IMR-90 (cell line): ENCODE data around the gene SSU72. TPM values are rescaled to one million over a fixed set of nuclear protein-coding genes. Genes with fewer than 3 reads are reported as not detected.

Experiments
- ATAC-seq: fragments of 200-7000 bp; cut with Tn5 transposase; 2 replicates; pipeline ENCODE4 v1.9.1; 2020; ENCODE audit warnings: low read depth, mild to moderate bottlenecking, moderate library complexity
- BruUV-seq: library from RNA; stranded (reverse); fragments of 400-500 nt; replicated peaks from 2 replicates; lab custom pipeline; 2021; lab: Mats Ljungman, UMichigan
- CTCF ChIA-PET: fragments of 300-600 bp; formaldehyde crosslinking; extraction: SDS; loops from one replicate; lab custom pipeline; 2021; ENCODE audit warnings: antibody characterized with exemption; lab: Yijun Ruan, JAX
- POLR2A ChIA-PET: fragments of 300-600 bp; sonication (Branson Sonifier 250); formaldehyde crosslinking; loops from one replicate; lab custom pipeline; 2022; ENCODE audit warnings: antibody characterized with exemption; ENCODE audit not compliant: unreplicated experiment; lab: Charles Lee
- DNase-seq: peaks from one replicate; pipeline ENCODE4 v3.0.0; 2013
- H2AFZ ChIP-seq: replicated peaks from 2 replicates; pipeline ENCODE3; 2013; ENCODE audit warnings: low read length, mild to moderate bottlenecking; ENCODE audit not compliant: poor library complexity
- H2AK5ac ChIP-seq: 2 replicates; pipeline ENCODE4 v1.6.1; 2013; ENCODE audit warnings: low read depth, low read length, inconsistent platforms
- H2AK9ac ChIP-seq: replicated peaks from 2 replicates; pipeline ENCODE3; 2013; ENCODE audit warnings: mild to moderate bottlenecking, low read depth, low read length, moderate library complexity; ENCODE audit not compliant: poor library complexity
- H2BK120ac ChIP-seq: 2 replicates; pipeline ENCODE4 v1.6.1; 2013; ENCODE audit warnings: low read depth, low read length, inconsistent platforms
- H2BK15ac ChIP-seq: 3 replicates; pipeline ENCODE4 v1.6.1; 2013; ENCODE audit warnings: low read depth, low read length, inconsistent platforms
- H2BK20ac ChIP-seq: 2 replicates; pipeline ENCODE4 v1.6.1; 2013; ENCODE audit warnings: low read depth, mild to moderate bottlenecking, inconsistent platforms, low read length, moderate library complexity
- H2BK5ac ChIP-seq: 2 replicates; pipeline ENCODE4 v1.6.1; 2013; ENCODE audit warnings: mild to moderate bottlenecking, low read depth, low read length, inconsistent platforms; ENCODE audit not compliant: poor library complexity, severe bottlenecking
- H3K14ac ChIP-seq: replicated peaks from 2 replicates; pipeline ENCODE4 v1.6.1; 2013; ENCODE audit warnings: low read depth, low read length, inconsistent platforms
- H3K18ac ChIP-seq: 2 replicates; pipeline ENCODE4 v1.6.1; 2013; ENCODE audit warnings: low read depth, low read length, control low read depth
- H3K23ac ChIP-seq: 2 replicates; pipeline ENCODE4 v1.6.1; 2013; ENCODE audit warnings: low read depth, low read length, inconsistent platforms
- H3K27ac ChIP-seq: 2 replicates; pipeline ENCODE4 v1.5.1; 2013; ENCODE audit warnings: mild to moderate bottlenecking, control low read depth, low read length; ENCODE audit not compliant: insufficient read depth
- H3K27me3 ChIP-seq: 2 replicates; pipeline ENCODE4 v1.6.1; 2013; ENCODE audit warnings: low read length; ENCODE audit not compliant: control insufficient read depth, insufficient read depth
- H3K36me3 ChIP-seq: 2 replicates; pipeline ENCODE4 v1.6.1; 2013; ENCODE audit warnings: low read length, mixed read lengths; ENCODE audit not compliant: control insufficient read depth, insufficient read depth
- H3K4ac ChIP-seq: 2 replicates; pipeline ENCODE4 v1.6.1; 2013; ENCODE audit warnings: low read depth, low read length, inconsistent platforms
- H3K4me1 ChIP-seq: 2 replicates; pipeline ENCODE4 v1.6.1; 2013; ENCODE audit warnings: low read length, mixed read lengths; ENCODE audit not compliant: control insufficient read depth, insufficient read depth
- H3K4me2 ChIP-seq: 2 replicates; pipeline ENCODE4 v1.6.1; 2013; ENCODE audit warnings: low read depth, mild to moderate bottlenecking, control low read depth, low read length, moderate library complexity
- H3K4me3 ChIP-seq: 2 replicates; pipeline ENCODE4 v1.5.1; 2013; ENCODE audit warnings: low read depth, mild to moderate bottlenecking, control low read depth, low read length, moderate library complexity; ENCODE audit not compliant: insufficient read depth
- H3K56ac ChIP-seq: 2 replicates; pipeline ENCODE4 v1.6.1; 2013; ENCODE audit warnings: low read length, inconsistent platforms; ENCODE audit not compliant: insufficient read depth; ENCODE audit errors: extremely low read depth
- H3K79me1 ChIP-seq, 2 experiments: 2 replicates each; pipeline ENCODE4 v1.6.1; 2013; ENCODE audit warnings: low read length in 2 of 2, inconsistent platforms in 1 of 2, low read depth in 1 of 2
- H3K9ac ChIP-seq: 2 replicates; pipeline ENCODE4 v1.6.1; 2013; ENCODE audit warnings: low read depth, low read length, control low read depth
- H3K9me1 ChIP-seq: 2 replicates; pipeline ENCODE4 v1.6.1; 2013; ENCODE audit warnings: low read length, inconsistent platforms; ENCODE audit not compliant: insufficient read depth
- H3K9me3 ChIP-seq: 2 replicates; pipeline ENCODE4 v1.6.1; 2013; ENCODE audit warnings: low read length; ENCODE audit not compliant: control insufficient read depth, insufficient read depth
- H4K20me1 ChIP-seq: 2 replicates; pipeline ENCODE4 v1.6.1; 2013; ENCODE audit warnings: low read length, inconsistent platforms; ENCODE audit not compliant: insufficient read depth
- H4K5ac ChIP-seq: 2 replicates; pipeline ENCODE4 v1.6.1; 2013; ENCODE audit warnings: mild to moderate bottlenecking, low read depth, low read length, control low read depth
- H4K8ac ChIP-seq, 2 experiments: 2 replicates each; pipeline ENCODE4 v1.6.1; 2013; ENCODE audit warnings: low read depth in 2 of 2, low read length in 2 of 2, control low read depth in 1 of 2, inconsistent platforms in 1 of 2
- H4K91ac ChIP-seq: 2 replicates; pipeline ENCODE4 v1.6.1; 2013; ENCODE audit warnings: low read depth, low read length, inconsistent platforms; ENCODE audit not compliant: insufficient read depth
- FOS ChIP-seq: fragments of 150-350 bp; IDR thresholded peaks from 2 replicates; pipeline ENCODE4 v1.6.1; 2016; ENCODE audit warnings: low read depth, low read length
- MAFK ChIP-seq: IDR thresholded peaks from 2 replicates; pipeline ENCODE4 v1.6.1; 2012; ENCODE audit warnings: low read depth, low read length, improper control_type of control experiment
- POLR2A ChIP-seq: IDR thresholded peaks from 2 replicates; pipeline ENCODE4 v1.6.1; 2012; ENCODE audit warnings: mild to moderate bottlenecking, low read depth, low read length
- RAD21 ChIP-seq: IDR thresholded peaks from 2 replicates; pipeline ENCODE4 v1.6.1; 2012; ENCODE audit warnings: low read length, improper control_type of control experiment
- RFX5 ChIP-seq: IDR thresholded peaks from 2 replicates; pipeline ENCODE4 v1.8.0; 2012; ENCODE audit warnings: low read depth, mild to moderate bottlenecking, low read length, moderate library complexity
- WGBS, 2 experiments: methylation state at CpG; one replicate each; pipeline versions ENCODE4 v1.1.5 to v1.1.7; 2013; ENCODE audit warnings: missing lambda C conversion rate in 2 of 2; ENCODE audit not compliant: insufficient read length in 1 of 2; ENCODE audit errors: extremely low coverage in 2 of 2; 5-methylcytosine and 5-hydroxymethylcytosine counted together
- dilution Hi-C: fragments of 300-500 bp; cut with HindIII; formaldehyde crosslinking; loops from one replicate; pipeline ENCODE4 v1.14.3; 2018; ENCODE audit warnings: low sequenced_read_pairs; ENCODE audit not compliant: unreplicated experiment
- in situ Hi-C: fragments of 300-500 bp; cut with MboI; formaldehyde crosslinking; loops from 3 replicates; pipeline ENCODE4 v1.14.3; 2019; ENCODE audit warnings: low sequenced_read_pairs, inconsistent platforms, mixed read lengths
- intact Hi-C: fragments of 100-400 bp; cut with micrococcal nuclease; formaldehyde crosslinking; loops from 2 replicates; pipeline ENCODE4 v1.10.0; 2022
- polyA plus RNA-seq, 3 experiments: library from polyadenylated mRNA; depleted of rRNA; stranded (reverse); fragments of >200 nt; gene quantifications; 2 replicates each; pipeline ENCODE4 v1.2.3, GENCODE V29; 2012; ENCODE audit warnings: low replicate concordance in 1 of 3
- total RNA-seq: library from RNA; depleted of rRNA; stranded (reverse); fragments of >200 nt; gene quantifications from 2 replicates; pipeline ENCODE4 v1.2.3, GENCODE V29; 2012
- TF ChIP-seq, protein P1 (sequence below): fragments of 150-350 bp; IDR thresholded peaks from 2 replicates; pipeline ENCODE4 v1.6.1; 2016; ENCODE audit warnings: low read depth, mild to moderate bottlenecking, low read length, moderate library complexity, borderline replicate concordance

Gene SSU72
- total and polyA plus RNA-seq, 2 of the 4 experiments (the other 2 are of a cell fraction) = 33.7 to 88.4 TPM

GRCh38 chr1:1615256-1616044 is 40.8 kb upstream of the SSU72 start, which contains the start of gene MIB2 (continued):
- TF ChIP-seq, protein P1, sequence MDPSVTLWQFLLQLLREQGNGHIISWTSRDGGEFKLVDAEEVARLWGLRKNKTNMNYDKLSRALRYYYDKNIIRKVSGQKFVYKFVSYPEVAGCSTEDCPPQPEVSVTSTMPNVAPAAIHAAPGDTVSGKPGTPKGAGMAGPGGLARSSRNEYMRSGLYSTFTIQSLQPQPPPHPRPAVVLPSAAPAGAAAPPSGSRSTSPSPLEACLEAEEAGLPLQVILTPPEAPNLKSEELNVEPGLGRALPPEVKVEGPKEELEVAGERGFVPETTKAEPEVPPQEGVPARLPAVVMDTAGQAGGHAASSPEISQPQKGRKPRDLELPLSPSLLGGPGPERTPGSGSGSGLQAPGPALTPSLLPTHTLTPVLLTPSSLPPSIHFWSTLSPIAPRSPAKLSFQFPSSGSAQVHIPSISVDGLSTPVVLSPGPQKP = 0 out of 2 replicates have a peak, but pooled peaks have one; percentile 64
- TF ChIP-seq FOS (no peak), POLR2A (peak; percentile 97), MAFK (no peak)

GRCh38 chr1:1614954-1615255 is 40.2 kb upstream of the SSU72 start:
- H2AFZ ChIP-seq = peak overlapping the region; percentile 90
- dilution Hi-C loops = no loop called here
- H2AK9ac ChIP-seq = peak overlapping the region; percentile 88
- peaks cover 7% of the 10 kb centered on the region for H3K4me1 ChIP-seq
- no peaks in the 10 kb centered on the region for H3K9me3 ChIP-seq
- no peak overlapping the region for H4K91ac ChIP-seq
- no peak overlapping the region for H3K18ac ChIP-seq
- H4K8ac ChIP-seq = no peak overlapping the region; a peak in 1 of 4 replicates
- no peak overlapping the region for H2BK20ac ChIP-seq
- peak overlapping the region; percentile 33; the same call in 1 of the 2 replicates for H3K27ac ChIP-seq
- in situ Hi-C loops = no loop called here
- 0% methylated on average over 14 of the region's 23 CpGs; no CpG with 5 or more reads in 1 of the 2 experiments for WGBS, 2 experiments
- POLR2A ChIA-PET = interaction anchor here (0.6 kb wide), 1 partner anchor 26 kb away, joined by 3 read pairs; no protein-coding TSS in a partner anchor
- H3K4me2 ChIP-seq = peak overlapping the region; percentile 79
- DNase-seq (no peak), ATAC-seq (no peak)
- H4K20me1 ChIP-seq = peaks cover 36% of the 10 kb centered on the region
- peak overlapping the region; percentile 71 for H3K4me3 ChIP-seq
- H3K56ac ChIP-seq = no peak overlapping the region
- H3K36me3 ChIP-seq = peaks cover 10% of the 10 kb centered on the region; the same call in 1 of the 2 replicates
- H2BK15ac ChIP-seq = no peak overlapping the region
- BruUV-seq = no TSS peak
- H3K9me1 ChIP-seq = peaks cover 11% of the 10 kb centered on the region; the same call in 1 of the 2 replicates
- no peak overlapping the region for H4K5ac ChIP-seq
- intact Hi-C loops = loop anchor here (2.0 kb wide), 1 partner anchor 44 kb away; the partner anchor contains the start of gene CDK11B
- H3K23ac ChIP-seq = no peak overlapping the region
- no peaks in the 10 kb centered on the region for H3K27me3 ChIP-seq
- no peak overlapping the region for H3K4ac ChIP-seq
- CTCF ChIA-PET = no interaction called here
- no peak overlapping the region for H2BK5ac ChIP-seq
- peaks cover 19 to 48% of the 10 kb centered on the region in 2 experiments; a peak in 3 of 4 replicates for H3K79me1 ChIP-seq
- H2BK120ac ChIP-seq = no peak overlapping the region
- 0 out of 2 replicates have a peak overlapping the region, but pooled peaks have one; percentile 20 for H2AK5ac ChIP-seq
- H3K14ac ChIP-seq = 0 out of 2 replicates have a peak overlapping the region, but pooled peaks have one; percentile 8
- no peak for TF ChIP-seq FOS
- no peak for TF ChIP-seq POLR2A
- no peak for TF ChIP-seq RAD21
- no peak for TF ChIP-seq RFX5
- peak overlapping the region; percentile 54 for H3K9ac ChIP-seq
